HT1080 (cell line): ENCODE results near the gene CANX. TPM values are rescaled to one million over a fixed set of nuclear protein-coding genes. Genes with fewer than 3 reads are reported as not detected.
A peak's percentile ranks its signal among the peaks of the same experiment; 100 is the strongest.
"Not testable (repeated sequence)": the region's sequence is repeated elsewhere in the genome, so short reads cannot be mapped to it uniquely, and the experiment has no call there.

Experiments
- DNase-seq: peaks from one replicate; pipeline ENCODE4 v3.0.0-alpha.2; 2015; ENCODE audit warnings: low read depth
- total RNA-seq: library from RNA; depleted of rRNA; stranded (reverse); fragments of >200 nt; shearing (Covaris generic); gene quantifications from 2 replicates; pipeline ENCODE4 v1.2.3, GENCODE V29; 2014

CANX gene
- total RNA-seq, 1 experiment from 2014 or later = 364 TPM

- DNase-seq = peak; percentile 100
Measured at GRCh38 chr5:179697993-179698934, 503 bp upstream of the CANX start.

- DNase-seq = peak; percentile 29
Measured at GRCh38 chr5:179699616-179700237, 960 bp downstream of the CANX start.

- no peak for DNase-seq
Measured at GRCh38 chr5:179700401-179700918, 1.7 kb downstream of the CANX start.

GRCh38 chr5:179716286-179716685 is 17.5 kb downstream of the CANX start:
- DNase-seq = no peak

GRCh38 chr5:179720222-179720621 is 21.5 kb downstream of the CANX start:
- DNase-seq = no peak

- no peak for DNase-seq
Measured at GRCh38 chr5:179724163-179724562, 25.4 kb downstream of the CANX start.

- no peak for DNase-seq
Measured at GRCh38 chr5:179727106-179727505, 28.3 kb downstream of the CANX start.

- no peak for DNase-seq
Measured at GRCh38 chr5:179729303-179729702, 30.5 kb downstream of the CANX start.

GRCh38 chr5:179729727-179730126 is 31.0 kb downstream of the CANX start:
- no peak for DNase-seq

- no peak for DNase-seq
Measured at GRCh38 chr5:179730356-179730755, 31.6 kb downstream of the CANX start.

GRCh38 chr5:179730852-179731251 is 32.1 kb downstream of the CANX start:
- DNase-seq = no peak

GRCh38 chr5:179731791-179732411 is 33.1 kb downstream of the CANX start:
- no peak for DNase-seq

GRCh38 chr5:179732412-179732917 is 33.7 kb downstream of the CANX start, which contains the start of gene MAML1:
TSS of gene MAML1 (plus strand) at chr5:179732822. CDS start at chr5:179733113, 291 bp downstream.
- DNase-seq = peak; percentile 100

GRCh38 chr5:179732918-179733771 is 34.4 kb downstream of the CANX start:
- DNase-seq = peak; percentile 25

GRCh38 chr5:179733772-179734126 is 35.0 kb downstream of the CANX start:
- DNase-seq = no peak

- DNase-seq = no peak
Measured at GRCh38 chr5:179734536-179735164, 35.9 kb downstream of the CANX start.

- DNase-seq = no peak
Measured at GRCh38 chr5:179738742-179739141, 40.0 kb downstream of the CANX start.

GRCh38 chr5:179744106-179744505 is 45.3 kb downstream of the CANX start:
- not testable (repeated sequence) for DNase-seq

- DNase-seq = no peak
Measured at GRCh38 chr5:179746872-179747271, 48.1 kb downstream of the CANX start.

GRCh38 chr5:179747811-179748210 is 49.0 kb downstream of the CANX start:
- DNase-seq = no peak
